ENCODE measurements around the gene CPLX4. TPM values are rescaled to one million over a fixed set of nuclear protein-coding genes. Genes with fewer than 3 reads are reported as not detected.

CPLX4 gene
- total and polyA plus RNA-seq, 9 donors, result not detected

DNA sequence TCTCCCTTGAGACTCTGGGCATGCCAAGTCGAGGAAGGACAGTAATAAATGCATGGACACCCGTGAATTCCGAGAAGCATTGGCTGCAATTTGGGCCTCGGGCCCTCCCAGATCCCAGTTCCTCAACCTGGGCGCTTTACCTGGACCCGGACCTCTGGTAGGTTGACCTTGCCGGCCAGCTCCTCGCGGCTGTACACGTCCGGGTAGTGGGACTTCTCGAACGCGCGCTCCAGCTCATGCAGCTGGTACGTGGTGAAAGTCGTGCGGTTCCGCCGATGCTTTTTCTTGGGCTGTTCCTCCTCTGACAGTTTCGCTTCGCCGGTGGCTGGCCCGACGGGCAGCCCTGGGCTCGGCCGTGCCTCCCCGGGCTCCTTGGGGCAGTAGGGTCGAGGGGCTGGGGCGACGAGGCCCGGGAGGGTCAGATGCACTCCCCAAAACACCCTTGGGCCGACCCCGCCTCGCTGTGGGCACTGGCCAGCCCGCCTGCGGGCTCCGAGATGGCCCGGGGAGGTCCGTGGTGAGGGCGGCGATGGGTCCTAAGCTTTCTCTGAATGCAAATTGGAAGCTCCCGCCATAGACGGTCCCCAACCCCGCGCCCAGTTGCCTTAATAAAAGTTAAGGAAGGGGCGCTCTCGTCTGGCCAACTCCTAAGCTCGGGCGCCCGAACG, 46.1 kb downstream of the CPLX4 start:
- Histone ChIP-seq H3K4me1 (ENCODE audit: insufficient read depth) (peaks cover 2% of the 10 kb centered on the region), H3K9me3 (no peaks in the 10 kb centered on the region), H3K36me3 (no peaks in the 10 kb centered on the region), H3K27me3 (no peaks in the 10 kb centered on the region), H3K4me3 (no peak overlapping the region), H3K27ac (no peak overlapping the region)
- TF ChIP-seq POLR2A (IDR thresholded peaks at IDR 0.05) (no peak), EP300 (IDR thresholded peaks at IDR 0.05) (no peak)
- TF ChIP-seq, protein P1, sequence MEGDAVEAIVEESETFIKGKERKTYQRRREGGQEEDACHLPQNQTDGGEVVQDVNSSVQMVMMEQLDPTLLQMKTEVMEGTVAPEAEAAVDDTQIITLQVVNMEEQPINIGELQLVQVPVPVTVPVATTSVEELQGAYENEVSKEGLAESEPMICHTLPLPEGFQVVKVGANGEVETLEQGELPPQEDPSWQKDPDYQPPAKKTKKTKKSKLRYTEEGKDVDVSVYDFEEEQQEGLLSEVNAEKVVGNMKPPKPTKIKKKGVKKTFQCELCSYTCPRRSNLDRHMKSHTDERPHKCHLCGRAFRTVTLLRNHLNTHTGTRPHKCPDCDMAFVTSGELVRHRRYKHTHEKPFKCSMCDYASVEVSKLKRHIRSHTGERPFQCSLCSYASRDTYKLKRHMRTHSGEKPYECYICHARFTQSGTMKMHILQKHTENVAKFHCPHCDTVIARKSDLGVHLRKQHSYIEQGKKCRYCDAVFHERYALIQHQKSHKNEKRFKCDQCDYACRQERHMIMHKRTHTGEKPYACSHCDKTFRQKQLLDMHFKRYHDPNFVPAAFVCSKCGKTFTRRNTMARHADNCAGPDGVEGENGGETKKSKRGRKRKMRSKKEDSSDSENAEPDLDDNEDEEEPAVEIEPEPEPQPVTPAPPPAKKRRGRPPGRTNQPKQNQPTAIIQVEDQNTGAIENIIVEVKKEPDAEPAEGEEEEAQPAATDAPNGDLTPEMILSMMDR (IDR thresholded peaks at IDR 0.05), result no peak
- intact Hi-C loops (cut with DNase I), result no loop called here
- WGBS, 3 donors, result 1 to 3% (median 2%) methylated on average over 44 to 52 of the region's 52 CpGs
- DNase-seq, result no peak

DNA sequence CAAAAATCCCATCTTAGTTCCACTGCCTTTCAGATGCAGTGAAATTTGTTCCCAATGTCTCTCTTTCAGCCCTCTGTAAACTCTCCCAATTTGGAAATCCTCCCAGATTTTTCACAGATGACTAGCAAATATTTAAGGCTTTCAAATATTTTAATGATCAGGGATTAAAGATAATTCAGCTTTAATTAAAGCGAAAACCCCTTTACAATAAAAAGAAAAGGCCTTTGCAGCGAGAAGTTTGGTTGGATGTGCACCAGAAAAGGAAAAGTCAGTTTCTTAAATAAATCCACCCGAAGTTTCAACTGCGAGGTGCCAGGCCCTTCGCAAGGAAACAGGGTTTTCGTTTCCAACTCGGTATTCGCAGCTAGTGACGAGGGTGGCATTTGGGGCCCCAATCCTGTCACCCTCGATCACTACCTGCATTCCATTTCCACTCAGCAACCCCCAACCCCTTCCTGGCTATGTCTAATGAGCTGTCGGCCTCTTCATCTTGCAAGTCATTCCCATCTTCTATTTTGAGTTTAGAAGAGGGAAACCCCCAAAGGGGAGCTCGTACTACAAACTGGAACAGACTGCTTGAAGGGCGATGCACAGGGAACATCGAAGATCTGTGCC, 46.7 kb downstream of the CPLX4 start:
- Histone ChIP-seq H3K4me1 (ENCODE audit: insufficient read depth) (peaks cover 2% of the 10 kb centered on the region), H3K4me3 (no peak overlapping the region), H3K9me3 (no peaks in the 10 kb centered on the region), H3K27ac (no peak overlapping the region), H3K36me3 (no peaks in the 10 kb centered on the region), H3K27me3 (no peaks in the 10 kb centered on the region)
- 19 to 31% (median 26%) methylated on average over 14 of the region's 14 CpGs for WGBS, 3 donors
- TF ChIP-seq EP300 (IDR thresholded peaks at IDR 0.05) (no peak), POLR2A (IDR thresholded peaks at IDR 0.05) (no peak)
- TF ChIP-seq, protein P1 (IDR thresholded peaks at IDR 0.05), result no peak
- intact Hi-C loops (cut with DNase I), result no loop called here
- DNase-seq, result no peak

DNA sequence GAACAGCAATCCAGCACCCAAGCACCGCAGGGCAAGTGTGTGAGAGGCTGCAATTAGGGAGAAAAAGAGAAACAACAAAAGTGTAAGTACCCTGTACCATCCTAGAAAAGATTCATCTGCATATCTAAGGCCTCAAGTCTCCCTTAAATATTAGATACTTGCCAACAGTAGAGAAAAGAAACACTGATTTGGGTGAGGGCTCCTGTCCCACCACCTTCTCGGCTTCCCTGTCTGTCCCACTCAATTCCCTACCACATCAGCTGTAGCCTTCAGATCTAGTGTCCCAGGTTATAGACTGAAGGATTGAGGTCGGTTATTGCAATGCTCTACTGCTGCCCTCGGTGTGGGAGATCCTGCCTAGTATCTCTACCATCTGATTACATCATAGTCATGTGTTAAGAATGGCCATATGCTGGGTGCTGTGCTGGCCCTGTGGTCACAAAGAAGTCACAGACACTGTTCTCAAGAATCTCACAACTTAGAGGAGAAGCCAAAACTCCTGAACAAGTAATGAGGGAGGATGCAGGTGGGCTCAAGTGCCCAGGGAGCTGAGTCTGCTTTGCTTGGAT, 47.7 kb downstream of the CPLX4 start:
- H3K27ac ChIP-seq, result no peak overlapping the region
- H3K4me1 ChIP-seq (ENCODE audit: insufficient read depth), result peaks cover 2% of the 10 kb centered on the region
- no peaks in the 10 kb centered on the region for H3K9me3 ChIP-seq
- TF ChIP-seq, protein P1 (IDR thresholded peaks at IDR 0.05), result no peak
- TF ChIP-seq EP300 (IDR thresholded peaks at IDR 0.05), result no peak
- TF ChIP-seq POLR2A (IDR thresholded peaks at IDR 0.05), result no peak
- intact Hi-C loops (cut with DNase I), result no loop called here
- 21 to 22% (median 22%) methylated on average over 4 of the region's 4 CpGs for WGBS, 3 donors
- no peaks in the 10 kb centered on the region for H3K27me3 ChIP-seq
- no peak overlapping the region for H3K4me3 ChIP-seq
- DNase-seq, result no peak
- H3K36me3 ChIP-seq, result no peaks in the 10 kb centered on the region

DNA sequence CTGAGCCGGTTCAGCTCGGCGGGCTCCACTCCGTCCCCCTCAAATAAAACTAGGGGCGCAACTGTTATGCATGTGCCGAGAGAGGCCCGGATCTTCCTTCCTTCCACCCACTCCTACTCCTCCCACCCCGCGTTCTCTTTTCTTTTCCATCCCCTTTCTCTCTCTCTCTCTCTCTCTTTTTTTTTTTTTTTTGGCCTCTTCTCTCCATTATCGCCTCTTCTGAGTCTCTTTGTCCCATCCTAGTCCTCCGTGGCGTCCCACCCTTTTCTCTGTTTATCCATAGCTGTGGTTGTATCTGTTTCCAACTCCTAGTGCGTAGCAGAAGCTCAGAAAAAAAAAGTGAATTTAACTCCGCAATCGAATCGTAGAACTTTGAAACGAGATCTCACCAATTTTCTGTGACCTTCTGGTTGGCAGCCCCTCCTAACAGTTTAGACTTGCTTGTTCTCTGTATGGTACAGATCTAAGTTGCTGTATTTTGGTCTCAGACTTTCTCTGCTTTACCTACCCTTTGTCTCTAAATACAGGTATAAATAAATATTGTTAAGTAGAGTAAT, 48.8 kb downstream of the CPLX4 start:
- Histone ChIP-seq H3K4me1 (ENCODE audit: insufficient read depth) (peaks cover 2% of the 10 kb centered on the region), H3K27me3 (no peaks in the 10 kb centered on the region)
- WGBS, 3 donors, result 5 to 6% (median 6%) methylated on average over 17 of the region's 17 CpGs

More for the DNA sequence above, 48.8 kb downstream of the CPLX4 start:
- DNase-seq, result no peak
- no peak overlapping the region for H3K27ac ChIP-seq
- H3K36me3 ChIP-seq, result no peaks in the 10 kb centered on the region
- TF ChIP-seq, protein P1 (IDR thresholded peaks at IDR 0.05), result no peak
- no peak for TF ChIP-seq EP300 (IDR thresholded peaks at IDR 0.05)
- no peak overlapping the region for H3K4me3 ChIP-seq
- intact Hi-C loops (cut with DNase I), result no loop called here
- H3K9me3 ChIP-seq, result no peaks in the 10 kb centered on the region

All from ovary (tissue), 9 donors.